GM10847 (cell line): ENCODE results near the gene ZNF189.

Source experiments
- POLR2A ChIP-seq: IDR thresholded peaks from 2 replicates; pipeline ENCODE4 v1.6.1; 2011; ENCODE audit not compliant: insufficient read length; ENCODE audit errors: extremely low read depth

ZNF189 gene

GRCh38 chr9:101429736-101430135, 31.1 kb downstream of the ZNF189 start:
- TF ChIP-seq POLR2A: no peak

DNA sequence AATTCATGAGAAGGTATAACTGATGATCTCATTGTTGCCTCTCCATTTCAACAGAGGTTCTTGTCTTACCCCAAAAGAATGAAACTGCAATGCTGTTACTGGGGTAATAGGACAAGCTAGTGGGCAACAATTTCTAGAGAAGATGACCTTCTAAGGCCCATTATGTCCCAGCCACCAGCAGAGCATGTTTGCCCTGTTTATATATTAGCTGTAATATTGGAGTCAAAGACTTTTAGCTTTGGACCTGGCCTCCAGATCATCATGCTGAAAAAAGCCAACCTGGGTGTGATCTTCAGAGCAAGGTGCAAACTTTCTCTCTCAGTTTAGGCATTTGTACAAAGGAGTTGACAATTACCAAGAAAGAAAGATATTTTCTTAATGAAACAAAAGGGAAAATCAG, 33.5 kb downstream of the ZNF189 start:
- TF ChIP-seq POLR2A: no peak

GRCh38 chr9:101432740-101433139, 34.1 kb downstream of the ZNF189 start:
- TF ChIP-seq POLR2A: no peak

DNA sequence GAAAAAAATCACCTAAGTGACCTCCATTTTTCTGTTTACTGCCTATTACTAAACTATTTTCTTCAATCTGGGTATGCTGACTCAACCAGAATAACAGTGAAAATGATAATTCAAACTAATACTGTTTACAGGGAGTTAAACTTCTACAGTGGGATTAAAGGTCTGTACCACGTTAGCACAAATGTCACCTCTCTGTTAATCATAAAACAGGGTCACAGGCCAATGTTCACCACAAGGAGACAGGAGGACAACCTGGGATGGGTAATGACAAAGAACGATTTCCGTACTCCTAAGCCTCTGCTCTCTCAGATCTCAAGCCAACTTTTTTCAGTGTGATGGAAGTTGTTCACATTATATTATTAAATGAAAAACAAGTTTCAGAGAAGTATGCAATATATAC, 34.6 kb downstream of the ZNF189 start:
- no peak for TF ChIP-seq POLR2A

- TF ChIP-seq POLR2A: no peak
Observed at GRCh38 chr9:101434998-101435397, 36.3 kb downstream of the ZNF189 start.

DNA sequence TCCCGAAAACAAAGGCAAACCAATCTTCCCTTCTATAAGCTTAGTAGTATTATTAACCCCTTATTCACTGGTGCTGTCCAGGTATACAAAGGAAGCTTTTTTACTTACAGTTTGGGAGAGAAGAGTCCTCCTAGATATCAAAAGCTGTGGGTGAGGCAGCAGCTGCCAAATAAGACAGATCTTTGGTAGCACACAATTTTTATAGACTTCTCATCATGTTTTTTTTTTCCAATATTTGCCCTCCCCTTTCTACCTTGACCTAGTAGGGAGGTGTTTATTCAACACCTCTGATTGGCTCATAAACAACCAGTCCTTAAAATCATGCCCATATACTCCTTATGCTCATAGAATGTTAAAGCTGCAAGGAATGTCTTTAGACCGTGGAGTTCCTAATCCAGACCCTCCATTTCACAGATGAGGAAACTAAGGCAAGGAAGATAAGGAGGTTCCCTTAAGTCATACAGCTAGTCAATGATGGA, 37.0 kb downstream of the ZNF189 start, which contains the start of gene ALDOB:
Gene ALDOB (minus strand): TSS at position 174 of the 479 bp plus-strand sequence. CDS start 4,887 bp downstream, outside the sequence.
- TF ChIP-seq POLR2A: no peak

GRCh38 chr9:101437806-101438232, 39.2 kb downstream of the ZNF189 start:
- no peak for TF ChIP-seq POLR2A

DNA sequence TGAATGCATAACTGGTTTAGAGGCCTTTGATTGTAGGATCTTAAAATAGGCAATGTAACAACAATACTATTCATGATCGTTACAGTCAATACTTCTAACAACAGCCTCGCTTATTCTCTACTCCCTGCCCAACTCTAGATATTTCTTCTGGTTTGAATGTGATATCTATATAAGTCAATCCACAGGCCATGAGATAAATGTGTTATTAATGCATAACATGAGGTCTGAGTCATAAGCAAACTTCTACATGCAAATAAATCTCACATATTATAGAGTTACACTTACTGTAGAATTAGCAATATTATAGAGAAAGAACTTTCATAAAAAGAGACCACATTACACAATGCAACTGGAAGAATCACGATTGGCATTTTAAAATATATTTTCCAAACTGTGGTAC, 39.9 kb downstream of the ZNF189 start:
- no peak for TF ChIP-seq POLR2A

DNA sequence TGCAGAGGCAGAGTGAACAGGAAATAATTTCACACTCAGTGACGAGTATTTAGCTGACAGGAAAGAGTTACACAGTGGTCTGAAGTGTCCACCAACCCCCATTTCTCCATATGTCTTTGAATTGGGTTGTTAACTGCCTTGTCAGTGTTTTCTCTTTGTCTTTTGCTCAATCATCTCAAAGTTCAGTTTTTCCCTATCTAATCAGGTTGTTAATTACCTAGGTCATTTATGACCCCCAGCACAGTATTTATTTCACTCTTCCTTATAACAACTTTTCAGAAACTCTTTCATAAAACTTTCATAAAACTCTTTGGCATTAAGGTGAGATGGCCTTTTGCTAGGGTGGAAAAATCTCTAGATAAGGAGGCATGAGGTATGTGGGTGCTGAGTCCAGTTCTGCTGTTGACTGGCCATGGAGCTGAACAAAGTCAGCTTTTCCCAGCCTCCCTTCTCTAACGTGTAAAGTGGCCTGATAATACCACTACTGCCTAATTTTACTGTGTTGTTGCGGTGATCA, 42.1 kb downstream of the ZNF189 start:
- no peak for TF ChIP-seq POLR2A

GRCh38 chr9:101442318-101442717, 43.7 kb downstream of the ZNF189 start:
- no peak for TF ChIP-seq POLR2A

DNA sequence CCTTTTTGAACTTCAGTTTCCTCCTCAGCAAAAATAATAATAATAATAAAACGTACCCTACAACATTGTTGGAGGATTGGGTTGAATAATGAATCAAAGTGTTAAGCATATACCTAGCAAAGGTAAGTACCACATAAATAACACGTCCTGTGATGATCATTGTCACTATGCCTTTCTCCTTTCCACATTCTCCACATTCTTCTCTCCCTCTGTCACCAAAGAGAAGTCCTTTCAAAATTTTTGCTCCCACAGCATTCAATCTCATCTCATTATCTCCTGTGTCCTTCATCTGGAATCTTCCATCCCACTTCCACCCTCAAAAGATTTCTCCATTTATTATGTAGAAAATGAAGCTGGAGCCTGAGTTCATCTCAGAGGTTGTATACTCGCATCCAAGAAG, 44.1 kb downstream of the ZNF189 start:
- TF ChIP-seq POLR2A: no peak

- TF ChIP-seq POLR2A: no peak
Observed at GRCh38 chr9:101443364-101443771, 44.7 kb downstream of the ZNF189 start.

- no peak for TF ChIP-seq POLR2A
Observed at GRCh38 chr9:101445353-101446029, 46.8 kb downstream of the ZNF189 start.

GRCh38 chr9:101446732-101447131, 48.1 kb downstream of the ZNF189 start:
- no peak for TF ChIP-seq POLR2A

DNA sequence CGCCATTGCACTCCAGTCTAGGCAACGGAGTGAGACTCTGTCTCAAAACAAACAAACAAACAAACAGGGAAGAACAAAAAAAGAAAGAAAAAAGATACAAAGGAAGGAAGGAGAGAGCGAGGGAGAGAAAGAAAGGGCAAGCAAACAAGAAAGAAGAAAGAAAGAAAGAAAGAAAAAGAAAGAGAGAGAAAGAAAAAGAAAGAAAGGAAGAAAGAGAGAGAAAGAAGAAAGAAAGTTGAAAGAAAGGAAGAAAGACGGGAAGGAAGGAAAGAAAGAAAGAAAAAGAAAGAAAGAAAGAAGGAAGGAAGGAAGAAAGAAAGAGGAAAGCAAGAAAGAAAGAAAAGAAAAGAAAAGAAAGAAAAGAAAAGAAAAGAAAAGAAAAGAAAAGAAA, 50.0 kb downstream of the ZNF189 start:
- no peak for TF ChIP-seq POLR2A

- TF ChIP-seq POLR2A: no peak
Observed at GRCh38 chr9:101449071-101449721, 50.5 kb downstream of the ZNF189 start.
